Activated naive CD8-positive, alpha-beta T cell treated with anti-CD3 and anti-CD28 coated beads for 36 hours (primary cell): Measurements from ENCODE around the gene ADCY4. TPM values are rescaled to one million over a fixed set of nuclear protein-coding genes. Genes with fewer than 3 reads are reported as not detected.
A peak's percentile ranks its signal among the peaks of the same experiment; 100 is the strongest.

Source experiments
- DNase-seq: peaks from one replicate; pipeline ENCODE4 v3.0.0; 2021
- H3K27ac Mint-ChIP-seq: one replicate; pipeline ENCODE4 v1.8.0; 2022; ENCODE audit warnings: mild to moderate bottlenecking, moderate library complexity, mixed read lengths
- H3K27me3 Mint-ChIP-seq: one replicate; pipeline ENCODE4 v1.8.0; 2022; ENCODE audit warnings: mild to moderate bottlenecking, mixed read lengths
- H3K36me3 Mint-ChIP-seq: one replicate; pipeline ENCODE4 v1.8.0; 2021; ENCODE audit warnings: mild to moderate bottlenecking, mixed read lengths
- H3K4me1 Mint-ChIP-seq: one replicate; pipeline ENCODE4 v1.8.0; 2021; ENCODE audit warnings: mixed read lengths
- H3K4me3 Mint-ChIP-seq: one replicate; pipeline ENCODE4 v1.8.0; 2022; ENCODE audit warnings: mild to moderate bottlenecking, moderate library complexity, mixed read lengths
- H3K9me3 Mint-ChIP-seq: one replicate; pipeline ENCODE4 v1.8.0; 2022; ENCODE audit warnings: mixed read lengths
- total RNA-seq, 2 experiments: library from RNA; stranded (reverse); gene quantifications; one replicate each; pipeline ENCODE4 v1.2.3, GENCODE V29; 2021

Gene ADCY4
- total RNA-seq, 2 experiments from 2014 or later, result 0.70 to 1.0 TPM

DNA sequence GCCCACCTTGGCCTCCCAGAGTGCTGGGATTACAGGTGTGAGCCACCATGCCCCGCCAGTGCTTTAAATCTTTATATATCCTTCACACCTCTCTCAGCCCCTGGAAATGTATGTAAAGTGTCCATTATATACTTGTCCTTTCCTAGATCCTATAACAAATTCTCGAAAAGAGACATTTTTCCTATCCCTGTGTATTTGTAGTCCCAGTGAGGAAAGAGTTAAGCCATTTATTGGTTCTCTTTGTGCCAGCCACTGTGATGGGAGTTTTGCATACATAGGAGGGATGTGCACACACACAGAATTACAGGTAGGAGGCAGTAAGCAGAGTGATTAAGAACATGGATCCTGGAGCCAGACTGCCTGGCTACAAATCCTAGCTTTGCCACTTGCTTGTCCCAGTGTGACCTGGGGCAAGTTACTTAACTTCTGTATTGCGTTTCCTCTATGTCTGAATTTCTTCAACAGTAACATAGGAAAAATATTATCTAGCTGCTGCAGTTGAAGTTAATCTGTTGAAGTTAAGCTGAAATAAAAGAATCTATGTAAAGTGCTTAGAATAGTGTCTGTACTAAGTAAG lies 61.4 kb downstream of the ADCY4 start:
- DNase-seq, result no peak
- H3K9me3 Mint-ChIP-seq, result peaks cover 4% of the 10 kb centered on the region
- H3K27me3 Mint-ChIP-seq, result no peaks in the 10 kb centered on the region
- H3K4me3 Mint-ChIP-seq, result peak overlapping the region; percentile 29
- H3K27ac Mint-ChIP-seq, result peak overlapping the region; percentile 97
- peaks cover 56% of the 10 kb centered on the region for H3K4me1 Mint-ChIP-seq
- peaks cover 16% of the 10 kb centered on the region for H3K36me3 Mint-ChIP-seq

DNA sequence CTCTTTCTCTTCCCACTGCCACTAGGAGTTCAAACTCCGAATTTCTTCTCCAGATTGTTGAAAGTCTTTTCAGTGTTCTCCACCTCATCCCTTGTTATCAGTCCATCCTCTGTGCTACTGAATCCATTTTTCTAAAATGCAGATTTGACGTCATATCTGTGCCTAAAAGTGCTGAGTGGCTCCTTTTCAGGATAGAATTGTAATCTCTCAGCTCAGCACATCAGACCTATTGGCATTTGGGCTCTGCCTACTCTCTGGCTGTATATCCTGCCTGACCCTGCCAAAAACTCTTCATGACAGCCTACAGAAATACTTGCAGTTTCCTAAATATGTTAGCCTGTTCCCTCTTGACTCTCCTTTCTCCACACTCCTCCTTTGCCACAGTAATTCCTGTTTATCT lies 62.4 kb downstream of the ADCY4 start:
- Mint-ChIP-seq H3K9me3 (no peaks in the 10 kb centered on the region), H3K27ac (peak overlapping the region; percentile 97), H3K4me1 (peaks cover 47% of the 10 kb centered on the region), H3K36me3 (peaks cover 12% of the 10 kb centered on the region), H3K4me3 (peak overlapping the region; percentile 87), H3K27me3 (no peaks in the 10 kb centered on the region)
- DNase-seq, result no peak

DNA sequence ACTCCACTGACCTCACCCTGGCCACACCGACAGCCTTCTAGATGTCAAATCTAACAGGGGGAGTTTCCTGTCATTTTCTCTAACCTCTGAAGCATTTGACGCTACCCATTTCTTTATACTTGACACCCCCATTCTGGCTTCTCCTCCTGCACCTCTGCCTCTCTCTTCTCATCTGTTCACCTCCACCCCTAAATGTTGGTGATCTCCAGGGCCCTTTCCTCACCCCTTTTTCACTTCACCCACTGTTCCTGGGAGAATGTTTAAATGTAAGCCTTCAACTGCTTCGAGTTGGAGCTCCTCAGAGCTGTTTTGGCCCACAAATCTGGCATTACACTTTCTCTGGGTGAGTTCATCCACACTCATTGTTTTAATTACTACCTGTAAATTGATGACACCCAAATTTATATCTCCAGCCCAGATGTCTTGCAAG lies 63.0 kb downstream of the ADCY4 start:
- Mint-ChIP-seq H3K36me3 (peaks cover 8% of the 10 kb centered on the region), H3K4me3 (peak overlapping the region; percentile 87), H3K4me1 (peaks cover 42% of the 10 kb centered on the region), H3K27me3 (no peaks in the 10 kb centered on the region), H3K27ac (peak overlapping the region; percentile 97), H3K9me3 (no peaks in the 10 kb centered on the region)
- no peak for DNase-seq

DNA sequence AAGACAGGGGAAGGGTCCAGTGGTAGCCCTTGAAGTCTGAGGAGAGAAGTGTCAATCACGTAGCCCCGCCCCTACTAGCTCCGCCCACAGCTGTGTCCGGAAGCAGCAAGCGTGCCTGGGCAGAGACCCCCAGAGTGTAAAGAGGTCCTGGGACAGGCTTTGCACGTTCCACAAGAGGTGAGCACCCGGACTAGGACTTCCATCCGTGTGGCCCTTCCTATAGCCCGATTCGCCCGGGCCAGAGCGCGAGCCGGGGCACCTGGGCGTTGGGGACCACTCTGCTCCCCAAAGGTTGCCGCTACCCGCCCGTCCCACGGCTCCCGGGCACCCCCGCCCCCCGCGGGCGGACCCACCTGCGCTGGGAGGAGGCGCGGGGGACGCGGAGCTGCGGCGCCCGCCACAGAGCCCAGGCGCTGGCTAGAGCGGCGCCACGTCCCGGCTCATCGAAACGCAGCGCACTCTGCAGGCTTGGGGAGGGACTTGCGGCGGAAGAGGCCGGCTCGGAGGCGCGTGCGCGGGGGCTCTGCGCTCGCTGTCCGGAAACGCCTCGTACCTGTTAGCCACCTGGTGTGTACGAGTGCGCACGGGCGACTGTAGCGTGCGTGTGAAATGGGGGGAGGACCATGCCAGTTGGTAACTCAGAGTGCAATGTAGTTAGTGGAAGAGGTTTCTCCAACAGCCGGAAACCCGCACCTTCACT lies 63.6 kb downstream of the ADCY4 start, which contains the start of gene RABGGTA:
Gene RABGGTA (minus strand): TSS at position 464 of the 700 bp plus-strand sequence. CDS start 482 bp downstream, outside the sequence.
- peak; percentile 94 for DNase-seq
- Mint-ChIP-seq H3K4me1 (peaks cover 40% of the 10 kb centered on the region), H3K9me3 (no peaks in the 10 kb centered on the region), H3K4me3 (peak within 1 kb of the TSS; percentile 87), H3K36me3 (peaks cover 8% of the 10 kb centered on the region), H3K27ac (peak within 1 kb of the TSS; percentile 97), H3K27me3 (no peaks in the 10 kb centered on the region)

DNA sequence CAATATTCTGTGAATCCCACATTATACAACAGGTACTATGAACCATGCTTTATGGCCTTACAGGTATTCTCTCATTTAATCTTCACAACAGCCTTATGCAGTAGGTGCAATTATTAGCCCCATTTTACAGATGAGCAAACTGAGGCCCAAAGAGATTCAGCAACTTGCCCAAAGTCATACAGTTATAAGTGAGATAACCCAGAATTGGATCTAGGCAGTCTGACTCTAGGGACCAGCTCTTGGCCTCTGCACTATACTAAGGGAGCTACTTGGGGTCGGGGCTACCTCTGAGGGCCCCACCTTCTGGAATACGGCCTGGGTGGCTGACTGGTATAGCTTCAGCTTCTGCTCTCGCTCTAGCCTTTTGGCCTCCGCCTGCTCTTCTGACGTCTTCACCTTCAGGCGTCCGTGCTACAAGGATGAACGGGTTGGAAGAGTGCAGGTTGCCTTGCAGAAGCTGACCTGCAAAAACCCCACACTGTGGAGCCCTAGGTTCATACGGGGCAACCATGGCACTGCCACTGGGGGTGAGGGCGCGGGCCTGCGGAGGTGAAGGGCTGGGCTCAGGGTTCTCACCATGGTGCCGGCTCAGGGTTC lies 64.2 kb downstream of the ADCY4 start:
- no peak for DNase-seq
- peak overlapping the region; percentile 87 for H3K4me3 Mint-ChIP-seq
- H3K9me3 Mint-ChIP-seq, result no peaks in the 10 kb centered on the region
- H3K27ac Mint-ChIP-seq, result peak overlapping the region; percentile 97
- peaks cover 40% of the 10 kb centered on the region for H3K4me1 Mint-ChIP-seq
- peaks cover 8% of the 10 kb centered on the region for H3K36me3 Mint-ChIP-seq
- H3K27me3 Mint-ChIP-seq, result no peaks in the 10 kb centered on the region

DNA sequence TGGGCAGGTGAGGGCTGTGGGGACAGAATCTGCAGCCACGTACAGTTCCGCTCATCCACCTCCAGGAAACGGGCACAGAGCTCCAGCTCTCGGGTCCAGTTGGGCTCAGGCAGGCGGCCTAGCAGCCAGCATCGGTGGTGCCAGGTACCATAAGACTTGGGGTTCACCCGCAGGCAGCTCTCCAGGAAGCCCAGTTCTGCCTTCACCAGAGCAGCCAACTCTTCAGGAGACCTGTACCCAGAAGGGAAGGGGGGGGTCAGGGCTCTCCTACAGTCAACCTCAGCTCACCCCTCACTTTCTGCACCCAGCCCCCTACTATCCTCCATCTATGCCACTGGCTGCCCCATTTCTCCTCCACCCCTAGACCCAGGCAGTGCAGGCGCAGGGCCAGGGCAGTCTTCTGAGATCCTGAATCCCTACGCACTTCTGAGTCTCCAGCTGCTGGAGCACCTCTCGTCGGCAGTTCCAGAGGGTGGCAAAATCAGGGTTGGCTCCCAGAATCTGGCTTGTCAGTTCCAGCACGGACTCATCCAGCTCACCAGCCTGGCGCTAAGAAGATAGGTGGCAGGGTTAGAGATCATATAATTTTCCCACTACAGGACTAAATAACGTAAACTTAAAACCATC lies 64.8 kb downstream of the ADCY4 start:
- Mint-ChIP-seq H3K36me3 (peaks cover 8% of the 10 kb centered on the region), H3K4me1 (peaks cover 38% of the 10 kb centered on the region), H3K27ac (no peak overlapping the region), H3K9me3 (no peaks in the 10 kb centered on the region), H3K27me3 (no peaks in the 10 kb centered on the region), H3K4me3 (peak overlapping the region; percentile 87)
- no peak for DNase-seq

DNA sequence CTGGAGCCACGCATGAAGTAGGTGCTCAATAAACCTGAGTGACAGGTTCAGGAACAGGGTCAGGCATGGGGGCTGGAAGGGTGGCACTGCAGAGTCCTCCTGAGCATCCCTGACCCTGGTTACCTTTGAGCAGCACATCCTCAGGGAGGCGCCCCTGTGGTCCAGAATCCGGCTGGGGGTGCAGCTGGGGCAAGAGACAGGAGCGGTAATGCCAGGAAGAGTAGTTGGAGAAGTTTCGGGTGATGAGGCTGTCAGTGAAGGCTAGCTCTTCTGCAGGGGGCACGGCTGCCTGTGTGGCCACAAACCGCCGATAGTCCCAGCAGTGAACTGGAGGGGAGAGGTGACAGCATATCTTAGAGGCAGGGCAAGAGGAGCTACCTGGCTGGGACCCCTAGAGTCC lies 65.5 kb downstream of the ADCY4 start:
- H3K36me3 Mint-ChIP-seq, result peaks cover 8% of the 10 kb centered on the region
- no peaks in the 10 kb centered on the region for H3K27me3 Mint-ChIP-seq
- H3K4me1 Mint-ChIP-seq, result peaks cover 34% of the 10 kb centered on the region
- no peaks in the 10 kb centered on the region for H3K9me3 Mint-ChIP-seq
- no peak for DNase-seq
- H3K27ac Mint-ChIP-seq, result no peak overlapping the region
- no peak overlapping the region for H3K4me3 Mint-ChIP-seq

Other genes with a start within 250 kb of the ADCY4 start
- gene PCK2, start 240.8 kb downstream of the ADCY4 start, total RNA-seq, result 100 to 1,000 TPM; 110 TPM
- gene DCAF11, start 220.3 kb downstream of the ADCY4 start, total RNA-seq, result 10 to 100 TPM; 56.0 to 56.7 TPM
- 1 to 10 TPM; 1.8 to 2.6 TPM for gene NRL, start 220.1 kb downstream of the ADCY4 start, total RNA-seq
- gene FITM1, start 204.4 kb downstream of the ADCY4 start, total RNA-seq, result under 1 TPM in 1 of 2 experiments, not detected in 1; 0.29 TPM
- 100 to 1,000 TPM; 476 to 479 TPM for gene PSME1, start 198.9 kb downstream of the ADCY4 start, total RNA-seq
- 10 to 100 TPM; 39.1 to 40.1 TPM for gene EMC9, start 193.5 kb downstream of the ADCY4 start, total RNA-seq
- 100 to 1,000 TPM; 541 to 558 TPM for gene PSME2, start 188.5 kb downstream of the ADCY4 start, total RNA-seq
- gene RNF31, start 187.6 kb downstream of the ADCY4 start, total RNA-seq, result 10 to 100 TPM; 82.2 to 86.5 TPM
- gene IRF9, start 173.8 kb downstream of the ADCY4 start, total RNA-seq, result 100 to 1,000 TPM; 133 to 136 TPM
- 10 to 100 TPM; 28.9 to 29.2 TPM for gene REC8, start 163.0 kb downstream of the ADCY4 start, total RNA-seq
- gene IPO4, start 146.3 kb downstream of the ADCY4 start, total RNA-seq, result 100 to 1,000 TPM; 152 to 161 TPM
- 10 to 100 TPM; 20.7 to 22.5 TPM for gene TM9SF1, start 139.6 kb downstream of the ADCY4 start, total RNA-seq
- gene TSSK4, start 129.4 kb downstream of the ADCY4 start, total RNA-seq, result not detected
- gene CHMP4A, start 121.6 kb downstream of the ADCY4 start, total RNA-seq, result 10 to 100 TPM; 54.4 to 58.9 TPM
- 10 to 100 TPM; 19.4 to 20.9 TPM for gene MDP1, start 119.0 kb downstream of the ADCY4 start, total RNA-seq
- 100 to 1,000 TPM; 194 to 201 TPM for gene NEDD8, start 102.7 kb downstream of the ADCY4 start, total RNA-seq
- 10 to 100 TPM; 44.5 to 48.4 TPM for gene GMPR2, start 102.1 kb downstream of the ADCY4 start, total RNA-seq
- gene TINF2, start 92.4 kb downstream of the ADCY4 start, total RNA-seq, result 10 to 100 TPM; 68.2 to 71.1 TPM
- gene TGM1, start 71.9 kb downstream of the ADCY4 start, total RNA-seq, result 1 to 10 TPM; 2.6 to 3.3 TPM
- 10 to 100 TPM; 34.5 to 36.1 TPM for gene RABGGTA, start 63.5 kb downstream of the ADCY4 start, total RNA-seq
- gene DHRS1, start 35.3 kb downstream of the ADCY4 start, total RNA-seq, result 1 to 10 TPM; 7.4 to 8.6 TPM
- 10 to 100 TPM; 40.9 to 45.0 TPM for gene NOP9, start 35.2 kb downstream of the ADCY4 start, total RNA-seq
- 1 to 10 TPM; 6.0 to 6.7 TPM for gene CIDEB, start 27.1 kb downstream of the ADCY4 start, total RNA-seq
- gene LTB4R2, start 24.9 kb downstream of the ADCY4 start, total RNA-seq, result 10 to 100 TPM; 11.5 TPM
- gene LTB4R, start 23.6 kb downstream of the ADCY4 start, total RNA-seq, result 10 to 100 TPM in 1 of 2 experiments, 1 to 10 TPM in 1; 9.3 to 10.3 TPM
- 1 to 10 TPM; 5.4 to 6.3 TPM for gene RIPK3, start 4.9 kb upstream of the ADCY4 start, total RNA-seq
- 1 to 10 TPM in 1 of 2 experiments, under 1 TPM in 1; 0.54 to 1.1 TPM for gene NFATC4, start 33.1 kb upstream of the ADCY4 start, total RNA-seq
- under 1 TPM; 0.08 to 0.10 TPM for gene NYNRIN, start 63.9 kb upstream of the ADCY4 start, total RNA-seq
- gene CBLN3, start 94.6 kb upstream of the ADCY4 start, total RNA-seq, result 1 to 10 TPM; 5.5 to 6.4 TPM
- gene KHNYN, start 94.9 kb upstream of the ADCY4 start, total RNA-seq, result 10 to 100 TPM; 47.3 to 48.7 TPM
- 10 to 100 TPM; 57.8 to 59.0 TPM for gene SDR39U1, start 107.7 kb upstream of the ADCY4 start, total RNA-seq
- under 1 TPM; 0.25 to 0.50 TPM for gene CMA1, start 173.2 kb upstream of the ADCY4 start, total RNA-seq
- not detected for gene CTSG, start 241.2 kb upstream of the ADCY4 start, total RNA-seq